NCI-H1048 (cell line): Measurements from ENCODE around the gene SPEN.
A peak's percentile ranks its signal among the peaks of the same experiment; 100 is the strongest.
"Not testable (repeated sequence)": the region's sequence is repeated elsewhere in the genome, so short reads cannot be mapped to it uniquely, and the experiment has no call there.

Experiments
- DNase-seq: peaks from one replicate; lab custom pipeline; 2025; lab: John Stamatoyannopoulos, UW

The SPEN gene

GRCh38 chr1:15896841-15897610 lies 49.5 kb downstream of the SPEN start:
- DNase-seq, result not testable (repeated sequence)

GRCh38 chr1:15899266-15899665 lies 51.8 kb downstream of the SPEN start:
- DNase-seq, result no peak

- no peak for DNase-seq
Measured at GRCh38 chr1:15900662-15901279, 53.3 kb downstream of the SPEN start.

- no peak for DNase-seq
Measured at GRCh38 chr1:15902882-15903281, 55.4 kb downstream of the SPEN start.

GRCh38 chr1:15908597-15908996 lies 61.1 kb downstream of the SPEN start:
- DNase-seq, result no peak

DNA sequence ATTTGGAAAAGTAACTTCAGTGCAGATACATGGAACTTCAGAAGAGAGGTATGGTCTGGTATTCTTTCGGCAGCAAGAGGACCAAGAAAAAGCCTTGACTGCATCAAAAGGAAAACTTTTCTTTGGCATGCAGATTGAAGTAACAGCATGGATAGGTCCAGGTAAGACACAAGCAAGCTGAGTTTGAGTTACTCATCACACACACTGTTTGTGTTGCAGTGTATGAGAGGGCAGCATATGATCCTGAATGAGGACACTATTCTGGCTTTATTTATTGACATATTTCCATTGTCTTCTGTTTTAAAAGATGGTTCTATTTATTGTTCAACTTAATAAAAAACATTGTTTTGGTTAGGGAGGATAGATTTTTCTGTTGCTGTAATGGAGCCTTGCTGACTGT lies 63.6 kb downstream of the SPEN start:
- no peak for DNase-seq

DNA sequence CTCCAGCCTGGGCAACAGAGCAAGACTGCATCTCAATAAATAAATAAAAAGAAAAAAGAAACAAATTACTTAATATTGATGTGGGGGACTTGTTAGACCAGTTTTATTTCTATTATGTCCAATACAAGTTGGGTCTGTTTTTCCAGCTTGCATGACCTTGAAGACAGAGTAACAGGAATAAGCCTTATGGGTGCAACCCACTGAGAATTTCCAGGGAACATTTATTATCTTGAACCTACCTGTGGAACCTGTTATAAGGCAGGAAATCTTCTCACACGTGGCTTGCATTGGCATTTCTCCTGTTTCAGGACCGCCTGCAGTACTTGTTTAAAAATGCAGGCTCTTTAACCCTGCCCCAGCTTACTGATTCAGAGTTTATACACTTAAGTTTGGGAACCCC lies 64.4 kb downstream of the SPEN start:
- no peak for DNase-seq

DNA sequence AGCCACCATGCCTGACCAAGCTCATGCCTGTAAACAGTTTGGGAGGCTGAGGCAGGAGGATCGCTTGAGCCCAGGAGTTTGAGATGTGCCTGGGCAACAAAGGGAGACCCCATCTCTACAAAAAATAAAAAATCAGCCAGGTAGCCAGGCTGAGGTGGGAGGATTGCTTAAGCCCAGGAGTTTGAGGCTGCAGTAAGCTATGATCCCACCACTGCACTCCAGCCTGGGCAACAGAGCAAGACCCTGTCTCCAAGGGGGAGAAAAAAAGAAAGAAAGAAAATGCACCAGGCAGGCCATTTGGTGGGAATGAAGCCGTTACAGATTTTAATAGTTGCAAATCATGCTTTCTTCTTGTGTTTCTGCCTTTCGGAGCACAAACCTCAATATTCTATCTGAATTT lies 66.1 kb downstream of the SPEN start:
- DNase-seq, result not testable (repeated sequence)

GRCh38 chr1:15915991-15916390 lies 68.5 kb downstream of the SPEN start:
- no peak for DNase-seq

- no peak for DNase-seq
Measured at GRCh38 chr1:15916417-15916816, 68.9 kb downstream of the SPEN start.

DNA sequence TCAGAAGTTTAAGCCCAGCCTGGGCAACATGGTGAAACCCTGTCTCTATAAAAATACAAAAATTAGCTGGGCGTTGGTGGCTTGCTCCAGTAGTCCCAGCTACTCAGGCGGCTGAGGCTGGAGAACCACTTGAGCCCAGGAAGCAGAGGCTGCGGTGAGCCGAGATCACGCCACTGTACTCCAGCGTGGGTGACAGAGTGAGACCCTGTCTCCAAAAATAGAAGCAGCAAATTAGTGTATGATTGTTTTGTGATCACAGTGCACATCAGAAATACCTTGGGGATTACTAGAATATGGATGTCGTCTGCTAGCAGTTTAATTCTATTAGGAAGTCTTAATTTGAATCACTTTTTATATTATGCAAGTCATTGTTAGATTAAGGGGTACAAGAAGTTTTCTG lies 69.4 kb downstream of the SPEN start:
- DNase-seq, result no peak

DNA sequence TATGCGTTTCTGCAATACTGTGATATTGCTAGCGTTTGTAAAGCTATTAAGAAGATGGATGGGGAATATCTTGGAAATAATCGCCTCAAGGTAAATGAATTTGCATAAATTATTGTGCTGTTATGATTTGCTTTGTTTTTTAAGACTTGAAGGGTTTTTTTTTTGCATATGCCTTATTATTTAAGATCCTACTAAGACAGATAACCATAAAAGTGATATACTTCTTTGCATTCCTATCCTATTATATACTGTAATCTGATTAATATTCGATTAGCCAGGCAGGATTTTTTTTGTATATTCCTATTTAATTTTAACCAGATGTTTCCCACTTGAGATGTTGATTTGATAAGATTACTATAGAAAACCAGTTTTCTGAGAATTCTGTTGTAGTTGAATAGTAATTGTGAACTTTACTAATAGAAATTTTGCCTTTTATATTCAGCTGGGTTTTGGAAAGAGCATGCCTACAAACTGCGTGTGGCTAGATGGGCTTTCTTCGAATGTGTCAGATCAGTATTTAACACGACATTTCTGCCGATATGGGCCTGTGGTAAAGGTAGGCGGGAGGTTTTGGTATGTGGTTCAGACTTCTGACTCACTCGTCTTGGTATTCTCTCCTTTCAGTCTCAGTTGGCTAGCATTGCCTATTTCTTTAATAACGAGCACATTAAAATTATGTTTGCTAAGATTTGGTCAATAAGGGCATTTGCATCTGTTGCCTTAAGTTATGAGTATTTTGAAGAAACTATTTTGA lies 71.6 kb downstream of the SPEN start:
- DNase-seq, result peak; percentile 18

GRCh38 chr1:15923241-15923640 lies 75.7 kb downstream of the SPEN start:
- no peak for DNase-seq

DNA sequence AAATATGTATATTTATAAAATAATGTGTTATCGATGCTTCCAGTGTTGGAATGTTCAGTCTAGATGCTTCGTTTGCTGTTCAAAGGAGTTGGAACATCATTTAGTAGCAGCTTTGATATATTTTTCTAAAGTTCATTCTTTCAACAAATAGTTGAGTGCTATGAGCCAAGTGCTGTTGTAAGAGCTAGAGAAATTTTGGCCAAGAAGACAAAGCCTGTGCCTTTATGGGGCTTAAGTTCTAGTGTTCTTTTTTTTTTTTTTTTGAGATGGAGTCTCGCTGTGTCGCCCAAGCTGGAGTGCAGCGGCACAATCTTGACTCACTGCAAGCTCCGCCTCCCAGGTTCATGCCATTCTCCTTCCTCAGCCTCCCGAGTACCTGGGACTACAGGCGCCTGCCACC lies 78.9 kb downstream of the SPEN start:
- DNase-seq, result not testable (repeated sequence)

DNA sequence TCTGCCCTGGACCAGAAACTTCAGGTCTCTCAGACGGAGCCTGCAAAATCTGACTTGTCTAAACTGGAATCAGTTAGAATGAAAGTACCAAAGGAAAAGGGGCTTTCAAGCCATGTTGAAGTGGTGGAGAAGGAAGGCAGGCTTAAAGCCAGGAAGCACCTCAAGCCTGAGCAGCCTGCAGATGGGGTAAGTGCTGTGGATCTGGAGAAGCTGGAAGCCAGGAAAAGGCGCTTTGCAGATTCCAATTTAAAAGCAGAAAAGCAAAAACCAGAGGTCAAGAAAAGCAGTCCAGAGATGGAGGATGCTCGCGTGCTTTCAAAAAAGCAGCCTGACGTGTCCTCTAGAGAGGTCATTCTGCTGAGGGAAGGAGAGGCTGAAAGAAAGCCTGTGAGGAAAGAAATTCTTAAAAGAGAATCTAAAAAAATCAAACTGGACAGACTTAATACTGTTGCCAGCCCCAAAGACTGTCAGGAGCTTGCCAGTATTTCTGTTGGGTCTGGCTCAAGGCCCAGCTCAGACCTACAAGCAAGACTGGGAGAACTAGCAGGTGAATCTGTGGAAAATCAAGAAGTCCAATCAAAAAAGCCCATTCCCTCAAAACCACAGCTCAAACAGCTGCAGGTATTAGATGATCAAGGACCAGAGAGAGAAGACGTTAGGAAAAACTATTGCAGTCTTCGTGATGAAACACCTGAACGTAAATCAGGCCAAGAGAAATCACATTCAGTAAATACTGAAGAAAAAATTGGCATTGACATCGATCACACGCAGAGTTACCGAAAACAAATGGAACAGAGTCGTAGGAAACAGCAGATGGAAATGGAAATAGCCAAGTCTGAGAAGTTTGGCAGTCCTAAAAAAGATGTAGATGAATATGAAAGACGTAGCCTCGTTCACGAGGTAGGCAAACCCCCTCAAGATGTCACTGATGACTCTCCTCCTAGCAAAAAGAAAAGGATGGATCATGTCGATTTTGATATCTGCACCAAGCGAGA lies 81.8 kb downstream of the SPEN start:
- no peak for DNase-seq

- DNase-seq, result no peak
Measured at GRCh38 chr1:15931401-15931800, 83.9 kb downstream of the SPEN start.

DNA sequence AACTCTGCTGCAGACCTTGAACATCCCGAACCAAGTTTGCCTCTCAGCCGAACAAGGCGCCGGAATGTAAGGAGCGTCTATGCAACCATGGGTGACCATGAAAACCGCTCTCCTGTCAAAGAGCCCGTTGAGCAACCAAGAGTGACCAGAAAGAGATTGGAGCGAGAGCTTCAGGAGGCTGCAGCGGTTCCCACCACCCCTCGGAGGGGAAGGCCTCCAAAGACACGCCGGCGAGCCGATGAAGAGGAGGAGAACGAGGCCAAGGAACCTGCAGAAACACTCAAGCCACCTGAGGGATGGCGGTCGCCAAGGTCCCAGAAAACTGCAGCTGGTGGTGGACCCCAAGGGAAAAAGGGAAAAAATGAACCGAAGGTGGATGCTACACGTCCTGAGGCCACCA lies 84.4 kb downstream of the SPEN start:
- no peak for DNase-seq

DNA sequence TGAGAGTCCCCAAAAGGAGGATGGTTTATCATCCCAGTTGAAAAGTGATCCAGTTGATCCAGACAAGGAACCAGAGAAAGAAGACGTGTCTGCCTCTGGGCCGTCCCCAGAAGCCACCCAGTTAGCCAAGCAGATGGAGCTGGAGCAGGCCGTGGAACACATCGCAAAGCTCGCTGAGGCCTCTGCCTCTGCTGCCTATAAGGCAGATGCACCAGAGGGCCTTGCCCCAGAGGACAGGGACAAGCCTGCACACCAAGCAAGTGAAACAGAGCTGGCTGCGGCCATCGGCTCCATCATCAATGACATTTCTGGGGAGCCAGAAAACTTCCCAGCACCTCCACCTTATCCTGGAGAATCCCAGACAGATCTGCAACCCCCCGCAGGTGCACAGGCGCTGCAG lies 85.1 kb downstream of the SPEN start:
- DNase-seq, result no peak

- DNase-seq, result no peak
Measured at GRCh38 chr1:15933684-15934083, 86.2 kb downstream of the SPEN start.

DNA sequence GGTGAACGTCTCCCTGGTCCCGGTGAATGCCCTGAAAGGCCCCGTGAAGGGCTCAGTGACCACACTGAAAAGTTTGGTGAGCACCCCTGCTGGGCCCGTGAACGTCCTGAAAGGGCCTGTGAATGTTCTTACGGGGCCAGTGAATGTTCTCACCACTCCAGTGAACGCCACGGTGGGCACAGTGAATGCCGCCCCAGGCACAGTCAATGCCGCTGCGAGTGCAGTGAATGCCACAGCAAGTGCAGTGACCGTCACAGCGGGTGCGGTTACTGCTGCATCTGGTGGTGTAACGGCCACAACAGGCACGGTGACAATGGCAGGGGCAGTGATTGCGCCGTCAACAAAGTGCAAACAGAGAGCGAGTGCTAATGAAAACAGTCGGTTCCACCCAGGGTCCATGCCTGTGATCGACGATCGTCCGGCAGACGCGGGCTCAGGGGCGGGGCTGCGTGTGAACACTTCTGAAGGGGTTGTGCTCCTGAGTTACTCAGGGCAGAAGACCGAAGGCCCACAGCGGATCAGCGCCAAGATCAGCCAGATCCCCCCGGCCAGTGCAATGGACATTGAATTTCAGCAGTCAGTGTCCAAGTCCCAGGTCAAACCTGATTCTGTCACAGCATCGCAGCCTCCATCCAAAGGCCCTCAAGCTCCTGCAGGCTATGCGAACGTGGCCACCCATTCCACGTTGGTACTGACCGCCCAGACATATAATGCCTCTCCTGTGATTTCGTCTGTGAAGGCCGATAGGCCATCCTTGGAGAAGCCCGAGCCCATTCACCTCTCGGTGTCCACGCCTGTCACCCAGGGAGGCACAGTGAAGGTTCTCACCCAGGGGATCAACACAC lies 86.9 kb downstream of the SPEN start:
- DNase-seq, result no peak
